Stimulated activated CD4-positive, alpha-beta T cell treated with anti-CD3 and anti-CD28 coated beads, Interleukin-12 subunit alpha, Interleukin-12 subunit beta, amount 100 ng/mL, for 24 hours (primary cell): ENCODE measurements around the gene MXI1.
A peak's percentile ranks its signal among the peaks of the same experiment; 100 is the strongest.

ENCODE experiments used
- DNase-seq, 2 experiments: peaks; one replicate each; pipeline ENCODE4 v3.0.0-alpha.2; 2020; ENCODE audit warnings: low read depth in 2 of 2

MXI1 gene

GRCh38 chr10:110215286-110216170 lies 8.1 kb downstream of the MXI1 start:
- DNase-seq = no peak

GRCh38 chr10:110216240-110216639 lies 8.8 kb downstream of the MXI1 start:
- no peak for DNase-seq

- DNase-seq = no peak
Measured at GRCh38 chr10:110216942-110217661, 9.7 kb downstream of the MXI1 start.

GRCh38 chr10:110217662-110218008 lies 10.2 kb downstream of the MXI1 start:
- DNase-seq = no peak

- no peak for DNase-seq
Measured at GRCh38 chr10:110218632-110219031, 11.2 kb downstream of the MXI1 start.

- DNase-seq = no peak
Measured at GRCh38 chr10:110219884-110220283, 12.5 kb downstream of the MXI1 start.

- no peak for DNase-seq
Measured at GRCh38 chr10:110220398-110220797, 13.0 kb downstream of the MXI1 start.

GRCh38 chr10:110221044-110221720 lies 13.8 kb downstream of the MXI1 start:
- DNase-seq = no peak

- peak in 1 of 2 experiments; percentile 63 for DNase-seq
Measured at GRCh38 chr10:110221721-110222261, 14.4 kb downstream of the MXI1 start.

GRCh38 chr10:110222641-110223297 lies 15.4 kb downstream of the MXI1 start:
- no peak for DNase-seq

- DNase-seq = no peak
Measured at GRCh38 chr10:110223298-110223925, 16.0 kb downstream of the MXI1 start.

GRCh38 chr10:110224992-110225391 lies 17.6 kb downstream of the MXI1 start:
- DNase-seq = no peak

- no peak for DNase-seq
Measured at GRCh38 chr10:110225441-110225755, 18.0 kb downstream of the MXI1 start.

GRCh38 chr10:110225756-110226542 lies 18.5 kb downstream of the MXI1 start:
- peak; percentile 80 to 81 for DNase-seq

GRCh38 chr10:110226543-110226925 lies 19.1 kb downstream of the MXI1 start:
- peak; percentile 72 to 81 for DNase-seq

- DNase-seq = peak in 1 of 2 experiments; percentile 74
Measured at GRCh38 chr10:110226926-110227641, 19.7 kb downstream of the MXI1 start.

GRCh38 chr10:110228066-110228465 lies 20.7 kb downstream of the MXI1 start:
- no peak for DNase-seq

- no peak for DNase-seq
Measured at GRCh38 chr10:110229155-110229554, 21.8 kb downstream of the MXI1 start.

GRCh38 chr10:110233846-110234245 lies 26.4 kb downstream of the MXI1 start:
- no peak for DNase-seq
